GM23338 (cell line): ENCODE data around the gene TYW1.

Experiments
- REST ChIP-seq: IDR thresholded peaks from one replicate; pipeline ENCODE4 v1.6.1; 2018; ENCODE audit warnings: antibody characterized with exemption; ENCODE audit not compliant: unreplicated experiment
- ZNF462 ChIP-seq: fragments of 250-450 bp; sonication (Bioruptor Pico); IDR thresholded peaks from 2 replicates; pipeline ENCODE4 v1.5.0; 2020; ENCODE audit warnings: mild to moderate bottlenecking, moderate library complexity

- TF ChIP-seq ZNF462 (CRISPR knock-in tag) (no peak), REST (no peak)
Observed at GRCh38 chr7:66961096-66961495, 35.5 kb upstream of the TYW1 start.
